ENCODE data around the gene CREB3L2.

Gene CREB3L2

GRCh38 chr7:137871170-137871915, 130.5 kb downstream of the CREB3L2 start:
- no peak for DNase-seq (ENCODE audit: low read depth)

GRCh38 chr7:137870684-137871083, 131.2 kb downstream of the CREB3L2 start:
- DNase-seq (ENCODE audit: low read depth) = no peak

GRCh38 chr7:137870078-137870477, 131.8 kb downstream of the CREB3L2 start:
- DNase-seq (ENCODE audit: low read depth) = no peak

- no peak for DNase-seq (ENCODE audit: low read depth)
Measured at GRCh38 chr7:137869260-137869659, 132.6 kb downstream of the CREB3L2 start.

GRCh38 chr7:137867289-137867688, 134.6 kb downstream of the CREB3L2 start:
- DNase-seq (ENCODE audit: low read depth) = no peak

GRCh38 chr7:137865764-137866163, 136.1 kb downstream of the CREB3L2 start:
- no peak for DNase-seq (ENCODE audit: low read depth)

DNA sequence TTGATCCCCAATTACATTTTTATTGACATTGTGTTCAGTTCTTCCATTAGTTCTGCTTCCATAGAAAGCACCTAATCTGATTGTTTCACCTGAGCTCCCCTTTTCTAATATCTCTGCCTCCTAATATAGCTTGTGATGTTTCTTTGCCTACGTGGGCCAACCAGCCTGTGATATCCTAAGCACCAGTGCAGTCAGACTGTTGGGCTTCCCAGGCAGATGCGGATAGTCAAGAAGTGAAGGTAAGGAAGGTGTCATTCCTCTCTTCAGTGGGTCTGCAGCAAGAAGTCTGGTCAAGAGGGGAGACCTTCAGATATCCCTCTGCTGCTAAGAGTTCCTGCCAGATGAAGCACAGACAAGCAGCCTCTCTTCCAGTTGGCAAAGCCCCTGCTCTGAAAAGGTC, 138.9 kb downstream of the CREB3L2 start:
- no peak for DNase-seq (ENCODE audit: low read depth)

DNA sequence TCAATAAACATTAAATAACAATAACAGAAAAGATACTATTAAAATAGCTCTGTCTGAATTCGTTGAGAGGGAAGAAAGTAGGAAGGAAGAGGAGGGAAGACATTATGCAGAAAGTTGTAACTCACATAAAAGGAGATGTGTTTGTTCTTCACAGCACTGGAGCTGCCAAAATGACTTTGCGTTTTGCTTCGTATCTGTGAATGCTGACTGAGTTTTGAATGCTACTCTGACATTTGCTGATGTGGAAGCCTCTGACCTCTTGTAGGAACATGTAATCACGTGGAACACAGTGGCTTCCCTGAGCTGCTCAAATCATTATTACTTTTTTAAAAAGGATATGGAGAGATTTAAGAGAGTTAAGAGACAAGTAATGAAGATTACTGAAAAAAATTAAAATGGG, 139.5 kb downstream of the CREB3L2 start:
- no peak for DNase-seq (ENCODE audit: low read depth)

GRCh38 chr7:137860542-137860941, 141.3 kb downstream of the CREB3L2 start:
- no peak for DNase-seq (ENCODE audit: low read depth)

DNA sequence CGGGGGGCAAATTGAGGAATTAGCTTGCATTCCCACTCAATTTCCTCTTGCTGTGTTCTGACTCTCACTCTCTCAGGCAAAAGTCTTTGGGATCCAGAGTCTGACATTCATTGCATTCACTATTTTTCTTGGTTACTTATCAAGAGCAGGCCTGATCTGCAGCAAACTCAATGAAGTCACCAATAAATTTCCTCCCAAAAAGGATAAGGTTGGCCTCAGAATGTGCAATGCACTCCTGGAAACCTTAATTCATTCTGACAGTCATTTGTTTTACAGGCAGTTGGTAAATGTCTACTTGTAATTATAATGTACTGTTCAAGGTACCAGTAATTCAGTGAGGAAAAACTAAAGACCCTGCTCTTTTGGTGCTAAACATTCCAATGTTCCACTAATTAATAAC, 148.8 kb downstream of the CREB3L2 start:
- no peak for DNase-seq (ENCODE audit: low read depth)

DNA sequence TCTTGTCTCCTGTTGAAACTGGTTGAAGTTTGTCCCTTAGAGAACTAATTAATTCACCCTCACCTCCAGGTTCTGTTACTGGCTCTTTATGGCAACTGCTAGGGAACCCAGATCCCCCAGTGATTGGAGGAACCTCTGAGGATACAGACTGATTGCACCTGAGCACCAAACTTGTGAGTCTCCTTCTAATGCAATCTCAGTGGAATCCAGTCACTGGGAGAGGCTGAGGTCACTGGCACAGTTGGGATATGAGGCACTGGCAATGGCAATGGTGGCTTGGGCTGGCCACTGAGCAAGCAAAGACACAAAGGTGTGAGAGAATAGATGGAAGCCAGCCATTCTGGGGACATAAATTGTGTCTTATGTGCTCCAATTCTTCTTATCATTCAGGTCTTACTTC, 149.8 kb downstream of the CREB3L2 start:
- DNase-seq (ENCODE audit: low read depth) = no peak

DNA sequence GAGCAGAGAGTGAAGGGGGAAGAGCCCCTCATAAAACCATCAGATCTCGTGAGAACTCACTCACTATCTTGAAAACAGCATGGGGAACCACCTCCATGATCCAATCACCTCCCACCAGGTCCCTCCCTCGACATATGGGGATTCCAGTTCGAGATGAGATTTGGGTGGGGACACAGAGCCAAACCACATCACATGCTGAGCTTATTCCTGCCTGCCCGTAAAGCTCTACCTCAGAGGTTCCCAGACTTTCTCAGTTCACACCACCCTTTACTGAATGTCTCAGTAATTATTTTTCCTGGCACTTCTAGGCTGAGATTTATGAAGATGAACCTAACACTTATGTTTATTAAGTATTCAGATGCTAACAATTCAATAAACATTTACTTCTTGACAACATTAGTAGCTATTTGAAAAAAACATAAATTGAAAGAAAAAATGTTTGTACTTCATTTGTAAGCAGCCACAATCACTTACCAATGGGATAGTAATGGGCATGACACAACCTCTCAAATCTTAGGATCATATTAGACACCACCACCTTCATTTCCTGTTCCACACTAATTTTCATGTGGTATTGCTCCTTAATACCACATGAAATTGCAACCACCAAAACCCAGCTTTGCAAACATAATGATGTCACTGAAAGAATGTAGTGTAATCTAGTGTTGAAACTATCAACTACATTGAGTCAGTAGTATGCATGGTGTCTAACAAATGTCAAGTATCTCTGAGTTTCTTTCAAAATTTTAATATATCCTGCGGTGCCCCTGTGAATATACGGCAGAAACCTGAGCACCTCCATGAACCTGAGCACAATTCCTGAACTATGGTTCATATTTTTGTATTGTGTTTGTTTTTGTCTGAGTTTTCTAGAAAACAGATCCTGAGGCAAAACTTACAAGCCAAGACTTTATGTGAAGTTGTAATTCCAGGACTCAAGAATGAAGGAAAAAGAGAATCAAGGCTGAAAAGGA, 150.6 kb downstream of the CREB3L2 start:
- no peak for DNase-seq (ENCODE audit: low read depth)

DNA sequence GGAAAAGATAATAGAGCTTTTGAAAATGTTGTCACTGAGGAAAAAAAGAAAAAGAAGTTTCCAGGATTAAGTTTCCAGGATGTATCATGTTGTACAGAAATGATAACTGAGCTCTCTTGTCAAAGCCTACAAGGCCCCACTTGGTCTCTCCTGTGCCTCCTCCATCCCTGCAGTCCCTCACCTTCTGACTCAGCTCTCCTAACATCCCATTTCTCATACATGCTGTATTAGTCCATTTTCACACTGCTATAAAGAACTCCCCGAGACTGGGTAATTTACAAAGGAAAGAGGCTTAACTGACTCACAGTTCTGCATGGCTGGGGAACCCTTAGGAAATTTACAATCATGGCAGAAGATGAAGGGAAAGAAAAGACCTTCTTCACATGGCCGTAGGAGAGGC, 151.3 kb downstream of the CREB3L2 start:
- DNase-seq (ENCODE audit: low read depth) = no peak

GRCh38 chr7:137848095-137848494, 153.8 kb downstream of the CREB3L2 start:
- no peak for DNase-seq (ENCODE audit: low read depth)

GRCh38 chr7:137847568-137848050, 154.3 kb downstream of the CREB3L2 start:
- no peak for DNase-seq (ENCODE audit: low read depth)

DNA sequence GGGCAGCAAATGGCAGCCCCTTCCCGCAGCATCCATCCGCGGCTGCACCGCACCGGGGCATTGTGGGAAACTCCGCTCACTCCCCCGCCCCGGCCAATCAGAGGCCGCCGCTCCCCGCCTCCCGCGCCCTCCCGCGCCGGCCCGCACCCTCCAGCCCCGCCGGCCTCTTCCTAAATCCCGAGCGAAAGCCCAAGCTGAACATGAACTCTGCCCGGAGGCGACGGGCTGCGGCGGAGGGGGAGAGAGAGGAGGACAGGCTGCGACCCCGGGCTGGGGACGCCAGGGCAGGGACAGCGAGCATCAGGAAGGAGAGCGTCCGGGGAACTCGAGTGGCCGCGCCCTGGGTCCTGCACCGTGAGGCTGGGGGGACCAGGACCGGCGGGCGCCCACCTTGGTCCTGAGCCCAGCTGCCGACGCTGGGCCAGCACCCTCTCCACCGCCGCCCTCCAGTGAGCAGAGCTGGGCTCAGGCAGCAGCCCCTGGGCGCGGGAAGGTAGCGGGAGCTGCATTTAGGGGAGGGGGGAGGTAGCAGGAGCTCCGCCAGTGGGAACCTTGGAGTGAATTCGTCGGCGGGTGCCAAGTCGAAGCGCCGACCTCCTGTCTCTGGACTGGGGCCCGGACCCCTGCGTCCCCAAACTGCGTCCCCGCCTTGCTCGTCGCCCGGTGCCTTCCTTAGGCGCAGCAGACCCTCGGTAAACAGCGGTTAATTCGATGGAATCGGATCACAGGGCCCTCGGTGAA, 154.9 kb downstream of the CREB3L2 start, which contains the start of gene DGKI:
TSS of gene DGKI (minus strand) at position 148 of the 741 bp plus-strand sequence.
- DNase-seq (ENCODE audit: low read depth) = no peak

- no peak for DNase-seq (ENCODE audit: low read depth)
Measured at GRCh38 chr7:137846549-137846826, 155.4 kb downstream of the CREB3L2 start.

GRCh38 chr7:137844677-137845425, 157.0 kb downstream of the CREB3L2 start:
- no peak for DNase-seq (ENCODE audit: low read depth)

DNA sequence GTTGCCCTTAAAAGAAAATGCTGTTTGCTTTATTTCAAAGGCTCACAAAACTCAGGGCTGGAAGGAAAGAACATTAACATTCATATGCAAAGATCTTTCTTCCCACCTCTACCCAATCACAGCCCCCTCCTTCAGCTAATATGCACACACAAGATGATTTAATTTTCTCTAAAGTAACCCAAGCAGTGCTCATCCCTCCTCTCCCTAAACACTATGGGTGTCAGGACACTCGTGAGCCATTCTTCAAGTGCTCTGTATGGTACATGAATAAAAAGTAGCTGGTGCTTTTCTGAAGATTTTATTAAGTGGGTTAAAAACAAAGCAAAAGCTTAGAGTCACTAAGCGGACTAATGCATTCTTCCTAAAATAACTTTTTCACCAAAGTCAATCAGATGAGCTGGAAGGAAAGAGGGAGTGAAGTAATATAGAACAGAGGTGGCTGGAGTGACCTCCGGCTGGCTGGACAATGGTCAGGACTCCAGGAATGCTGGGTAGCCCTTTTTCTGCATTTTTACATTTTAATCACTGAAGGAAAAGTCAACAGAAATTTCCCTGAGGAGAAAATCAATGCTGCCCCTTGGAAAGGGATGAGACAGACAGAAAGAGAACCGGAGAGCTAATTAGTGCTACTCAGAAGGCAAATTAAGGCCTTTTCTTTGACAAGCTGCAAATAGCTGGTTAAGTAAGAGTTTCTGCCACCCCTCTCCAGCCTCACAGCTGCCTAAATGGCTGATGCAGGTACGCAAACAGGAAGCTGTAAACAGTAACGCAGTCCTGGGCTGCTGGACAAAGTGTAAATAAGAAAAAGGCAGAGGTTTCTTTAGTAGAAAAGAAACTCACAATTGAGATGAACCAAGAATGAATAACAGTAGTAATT, 161.7 kb downstream of the CREB3L2 start:
- no peak for DNase-seq (ENCODE audit: low read depth)

- DNase-seq (ENCODE audit: low read depth) = no peak
Measured at GRCh38 chr7:137838706-137839315, 163.1 kb downstream of the CREB3L2 start.

All from stromal cell of bone marrow (primary cell).